Epithelial cell of esophagus (primary cell): ENCODE measurements around the gene CCDC102A.

ENCODE experiments used
- DNase-seq: peaks from one replicate; pipeline ENCODE4 v3.0.0; 2010; ENCODE audit warnings: low read depth
- H3K4me3 ChIP-seq: 2 replicates; pipeline ENCODE4 v1.5.1; 2011; ENCODE audit warnings: mild to moderate bottlenecking, low read length, control low read depth
- CTCF ChIP-seq: IDR thresholded peaks from 2 replicates; pipeline ENCODE4 v1.5.1; 2011; ENCODE audit warnings: low read depth, mild to moderate bottlenecking, low read length, control low read depth, inconsistent platforms; ENCODE audit not compliant: insufficient read depth; ENCODE audit errors: missing control alignments

CCDC102A gene

GRCh38 chr16:57537194-57537505, 779 bp upstream of the CCDC102A start:
- no peak overlapping the region for H3K4me3 ChIP-seq
- no peak for TF ChIP-seq CTCF
- no peak for DNase-seq

- TF ChIP-seq CTCF: no peak
- peak; percentile 90 for DNase-seq
- H3K4me3 ChIP-seq: peak overlapping the region; percentile 55
These were observed 578 bp downstream of the CCDC102A start for GRCh38 chr16:57535680-57536305.

GRCh38 chr16:57534881-57535658, 1.3 kb downstream of the CCDC102A start:
- H3K4me3 ChIP-seq: peak overlapping the region; percentile 55
- DNase-seq: no peak
- no peak for TF ChIP-seq CTCF

- no peak for TF ChIP-seq CTCF
- no peak for DNase-seq
- H3K4me3 ChIP-seq: no peak overlapping the region
These were observed 2.0 kb downstream of the CCDC102A start for GRCh38 chr16:57534337-57534880.

- TF ChIP-seq CTCF: no peak
- DNase-seq: no peak
- H3K4me3 ChIP-seq: no peak overlapping the region
These were observed 2.7 kb downstream of the CCDC102A start for GRCh38 chr16:57533431-57534336.

GRCh38 chr16:57532266-57532625, 4.1 kb downstream of the CCDC102A start:
- no peak for DNase-seq

More at GRCh38 chr16:57532266-57532625, 4.1 kb downstream of the CCDC102A start:
- TF ChIP-seq CTCF: no peak
- H3K4me3 ChIP-seq: no peak overlapping the region
